IMR-90 (cell line): ENCODE results near the gene PEA15. TPM values are rescaled to one million over a fixed set of nuclear protein-coding genes. Genes with fewer than 3 reads are reported as not detected.

ENCODE experiments used
- ATAC-seq: fragments of 200-7000 bp; cut with Tn5 transposase; 2 replicates; pipeline ENCODE4 v1.9.1; 2020; ENCODE audit warnings: low read depth, mild to moderate bottlenecking, moderate library complexity
- BruUV-seq: library from RNA; stranded (reverse); fragments of 400-500 nt; replicated peaks from 2 replicates; lab custom pipeline; 2021; lab: Mats Ljungman, UMichigan
- CTCF ChIA-PET: fragments of 300-600 bp; formaldehyde crosslinking; extraction: SDS; loops from one replicate; lab custom pipeline; 2021; ENCODE audit warnings: antibody characterized with exemption; lab: Yijun Ruan, JAX
- POLR2A ChIA-PET: fragments of 300-600 bp; sonication (Branson Sonifier 250); formaldehyde crosslinking; loops from one replicate; lab custom pipeline; 2022; ENCODE audit warnings: antibody characterized with exemption; ENCODE audit not compliant: unreplicated experiment; lab: Charles Lee
- DNase-seq: peaks from one replicate; pipeline ENCODE4 v3.0.0; 2013
- H2AFZ ChIP-seq: replicated peaks from 2 replicates; pipeline ENCODE3; 2013; ENCODE audit warnings: low read length, mild to moderate bottlenecking; ENCODE audit not compliant: poor library complexity
- H2AK5ac ChIP-seq: 2 replicates; pipeline ENCODE4 v1.6.1; 2013; ENCODE audit warnings: low read depth, low read length, inconsistent platforms
- H2AK9ac ChIP-seq: replicated peaks from 2 replicates; pipeline ENCODE3; 2013; ENCODE audit warnings: mild to moderate bottlenecking, low read depth, low read length, moderate library complexity; ENCODE audit not compliant: poor library complexity
- H2BK120ac ChIP-seq: 2 replicates; pipeline ENCODE4 v1.6.1; 2013; ENCODE audit warnings: low read depth, low read length, inconsistent platforms
- H2BK15ac ChIP-seq: 3 replicates; pipeline ENCODE4 v1.6.1; 2013; ENCODE audit warnings: low read depth, low read length, inconsistent platforms
- H2BK20ac ChIP-seq: 2 replicates; pipeline ENCODE4 v1.6.1; 2013; ENCODE audit warnings: low read depth, mild to moderate bottlenecking, inconsistent platforms, low read length, moderate library complexity
- H2BK5ac ChIP-seq: 2 replicates; pipeline ENCODE4 v1.6.1; 2013; ENCODE audit warnings: mild to moderate bottlenecking, low read depth, low read length, inconsistent platforms; ENCODE audit not compliant: poor library complexity, severe bottlenecking
- H3K14ac ChIP-seq: replicated peaks from 2 replicates; pipeline ENCODE4 v1.6.1; 2013; ENCODE audit warnings: low read depth, low read length, inconsistent platforms
- H3K18ac ChIP-seq: 2 replicates; pipeline ENCODE4 v1.6.1; 2013; ENCODE audit warnings: low read depth, low read length, control low read depth
- H3K23ac ChIP-seq: 2 replicates; pipeline ENCODE4 v1.6.1; 2013; ENCODE audit warnings: low read depth, low read length, inconsistent platforms
- H3K27ac ChIP-seq: 2 replicates; pipeline ENCODE4 v1.5.1; 2013; ENCODE audit warnings: mild to moderate bottlenecking, control low read depth, low read length; ENCODE audit not compliant: insufficient read depth
- H3K27me3 ChIP-seq: 2 replicates; pipeline ENCODE4 v1.6.1; 2013; ENCODE audit warnings: low read length; ENCODE audit not compliant: control insufficient read depth, insufficient read depth
- H3K36me3 ChIP-seq: 2 replicates; pipeline ENCODE4 v1.6.1; 2013; ENCODE audit warnings: low read length, mixed read lengths; ENCODE audit not compliant: control insufficient read depth, insufficient read depth
- H3K4ac ChIP-seq: 2 replicates; pipeline ENCODE4 v1.6.1; 2013; ENCODE audit warnings: low read depth, low read length, inconsistent platforms
- H3K4me1 ChIP-seq: 2 replicates; pipeline ENCODE4 v1.6.1; 2013; ENCODE audit warnings: low read length, mixed read lengths; ENCODE audit not compliant: control insufficient read depth, insufficient read depth
- H3K4me2 ChIP-seq: 2 replicates; pipeline ENCODE4 v1.6.1; 2013; ENCODE audit warnings: low read depth, mild to moderate bottlenecking, control low read depth, low read length, moderate library complexity
- H3K4me3 ChIP-seq: 2 replicates; pipeline ENCODE4 v1.5.1; 2013; ENCODE audit warnings: low read depth, mild to moderate bottlenecking, control low read depth, low read length, moderate library complexity; ENCODE audit not compliant: insufficient read depth
- H3K56ac ChIP-seq: 2 replicates; pipeline ENCODE4 v1.6.1; 2013; ENCODE audit warnings: low read length, inconsistent platforms; ENCODE audit not compliant: insufficient read depth; ENCODE audit errors: extremely low read depth
- H3K79me1 ChIP-seq, 2 experiments: 2 replicates each; pipeline ENCODE4 v1.6.1; 2013; ENCODE audit warnings: low read length in 2 of 2, inconsistent platforms in 1 of 2, low read depth in 1 of 2
- H3K9ac ChIP-seq: 2 replicates; pipeline ENCODE4 v1.6.1; 2013; ENCODE audit warnings: low read depth, low read length, control low read depth
- H3K9me1 ChIP-seq: 2 replicates; pipeline ENCODE4 v1.6.1; 2013; ENCODE audit warnings: low read length, inconsistent platforms; ENCODE audit not compliant: insufficient read depth
- H3K9me3 ChIP-seq: 2 replicates; pipeline ENCODE4 v1.6.1; 2013; ENCODE audit warnings: low read length; ENCODE audit not compliant: control insufficient read depth, insufficient read depth
- H4K20me1 ChIP-seq: 2 replicates; pipeline ENCODE4 v1.6.1; 2013; ENCODE audit warnings: low read length, inconsistent platforms; ENCODE audit not compliant: insufficient read depth
- H4K5ac ChIP-seq: 2 replicates; pipeline ENCODE4 v1.6.1; 2013; ENCODE audit warnings: mild to moderate bottlenecking, low read depth, low read length, control low read depth
- H4K8ac ChIP-seq, 2 experiments: 2 replicates each; pipeline ENCODE4 v1.6.1; 2013; ENCODE audit warnings: low read depth in 2 of 2, low read length in 2 of 2, control low read depth in 1 of 2, inconsistent platforms in 1 of 2
- H4K91ac ChIP-seq: 2 replicates; pipeline ENCODE4 v1.6.1; 2013; ENCODE audit warnings: low read depth, low read length, inconsistent platforms; ENCODE audit not compliant: insufficient read depth
- BHLHE40 ChIP-seq: fragments of 150-350 bp; IDR thresholded peaks from 2 replicates; pipeline ENCODE4 v1.6.1; 2016; ENCODE audit warnings: mild to moderate bottlenecking, low read depth, low read length
- CTCF ChIP-seq: conservative IDR thresholded peaks from 2 replicates; pipeline ENCODE4 v1.5.1; 2012; ENCODE audit warnings: mild to moderate bottlenecking, low read depth, low read length, improper control_type of control experiment
- RAD21 ChIP-seq: IDR thresholded peaks from 2 replicates; pipeline ENCODE4 v1.6.1; 2012; ENCODE audit warnings: low read length, improper control_type of control experiment
- RFX5 ChIP-seq: IDR thresholded peaks from 2 replicates; pipeline ENCODE4 v1.8.0; 2012; ENCODE audit warnings: low read depth, mild to moderate bottlenecking, low read length, moderate library complexity
- SMC3 ChIP-seq: fragments of 150-350 bp; IDR thresholded peaks from 2 replicates; pipeline ENCODE4 v1.6.1; 2016; ENCODE audit warnings: low read depth, mild to moderate bottlenecking, antibody characterized with exemption, low read length, moderate library complexity
- WGBS, 2 experiments: methylation state at CpG; one replicate each; pipeline versions ENCODE4 v1.1.5 to v1.1.7; 2013; ENCODE audit warnings: missing lambda C conversion rate in 2 of 2; ENCODE audit not compliant: insufficient read length in 1 of 2; ENCODE audit errors: extremely low coverage in 2 of 2; 5-methylcytosine and 5-hydroxymethylcytosine counted together
- dilution Hi-C: fragments of 300-500 bp; cut with HindIII; formaldehyde crosslinking; loops from one replicate; pipeline ENCODE4 v1.14.3; 2018; ENCODE audit warnings: low sequenced_read_pairs; ENCODE audit not compliant: unreplicated experiment
- in situ Hi-C: fragments of 300-500 bp; cut with MboI; formaldehyde crosslinking; loops from 3 replicates; pipeline ENCODE4 v1.14.3; 2019; ENCODE audit warnings: low sequenced_read_pairs, inconsistent platforms, mixed read lengths
- intact Hi-C: fragments of 100-400 bp; cut with micrococcal nuclease; formaldehyde crosslinking; loops from 2 replicates; pipeline ENCODE4 v1.10.0; 2022
- polyA plus RNA-seq, 3 experiments: library from polyadenylated mRNA; depleted of rRNA; stranded (reverse); fragments of >200 nt; gene quantifications; 2 replicates each; pipeline ENCODE4 v1.2.3, GENCODE V29; 2012; ENCODE audit warnings: low replicate concordance in 1 of 3
- total RNA-seq: library from RNA; depleted of rRNA; stranded (reverse); fragments of >200 nt; gene quantifications from 2 replicates; pipeline ENCODE4 v1.2.3, GENCODE V29; 2012

The PEA15 gene
- total and polyA plus RNA-seq, 2 of the 4 experiments (the other 2 are of a cell fraction) = 296 to 754 TPM

DNA sequence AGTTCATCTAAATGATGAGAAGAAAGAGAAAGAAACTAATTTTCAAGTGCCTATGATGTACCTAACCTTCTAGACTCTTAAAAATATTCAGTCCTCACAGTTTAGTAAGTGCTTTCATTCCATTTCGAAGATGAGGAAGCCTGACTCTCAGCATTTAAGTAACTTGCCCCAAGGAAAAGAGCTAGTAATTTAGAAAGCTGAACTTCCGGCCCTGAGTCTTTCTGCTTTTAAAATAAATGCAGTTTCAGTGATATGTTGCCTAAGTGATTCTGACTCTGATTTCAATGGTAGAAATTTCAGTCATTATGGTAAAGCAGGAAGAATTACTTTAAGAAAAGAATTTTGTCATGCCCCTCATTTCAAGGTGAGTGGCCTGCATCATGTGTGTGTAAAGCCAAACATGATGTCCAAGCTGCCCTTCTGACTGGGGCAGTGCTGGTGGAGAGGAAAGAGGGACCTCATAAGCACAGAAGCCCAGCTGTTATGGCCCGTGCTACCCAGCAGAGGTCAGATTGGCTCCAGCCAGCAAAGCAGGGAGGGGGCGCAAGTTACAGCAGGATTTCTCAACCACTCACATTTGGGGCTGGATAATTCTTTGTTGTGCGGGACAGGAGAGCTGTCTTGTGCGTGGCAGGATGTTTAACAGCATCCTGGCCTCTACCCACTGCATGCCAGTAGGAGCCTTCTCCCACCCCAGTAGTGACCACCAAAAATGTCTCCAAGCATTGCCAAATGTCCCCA lies 43.0 kb upstream of the PEA15 start:
- Histone ChIP-seq H3K4me1 (no peaks in the 10 kb centered on the region), H3K9ac (no peak overlapping the region), H4K91ac (no peak overlapping the region), H3K9me1 (no peaks in the 10 kb centered on the region), H2AK5ac (no peak overlapping the region), H3K18ac (no peak overlapping the region), H2BK20ac (no peak overlapping the region), H3K14ac (no peak overlapping the region), H2BK120ac (no peak overlapping the region), H3K56ac (no peak overlapping the region), H3K4ac (no peak overlapping the region), H2AK9ac (peak overlapping the region; percentile 19), H4K5ac (no peak overlapping the region), H2BK15ac (no peak overlapping the region), H4K20me1 (no peaks in the 10 kb centered on the region), H3K23ac (no peak overlapping the region), H3K4me3 (no peak overlapping the region), H3K36me3 (no peaks in the 10 kb centered on the region), H3K79me1 (no peaks in the 10 kb centered on the region), H2BK5ac (no peak overlapping the region), H3K4me2 (no peak overlapping the region), H2AFZ (peak overlapping the region; percentile 41), H4K8ac (no peak overlapping the region), H3K27ac (no peak overlapping the region), H3K27me3 (peaks cover 42% of the 10 kb centered on the region), H3K9me3 (no peaks in the 10 kb centered on the region)
- in situ Hi-C loops (no loop called here), dilution Hi-C loops (no loop called here), intact Hi-C loops (no loop called here)
- CTCF ChIA-PET = interaction anchor here (0.5 to 0.9 kb wide), 5 partner anchors 17 to 288 kb away, joined by 3 to 6 read pairs (median 3); no protein-coding TSS in a partner anchor
- TF ChIP-seq CTCF (peak; percentile 50), RFX5 (no peak), BHLHE40 (no peak), SMC3 (peak; percentile 40; the same call in 1 of the 2 replicates), RAD21 (peak; percentile 54)
- DNase-seq (peak; percentile 22), ATAC-seq (peak; percentile 74; the same call in 1 of the 2 replicates)
- POLR2A ChIA-PET = no interaction called here
- no TSS peak for BruUV-seq
- whole genome bisulfite sequencing, 2 experiments = 74% methylated on average over 2 of the region's 6 CpGs; no CpG with 5 or more reads in 1 of the 2 experiments
